Islet of Langerhans (tissue), 1 donor: ENCODE results near the gene PSEN1.

Source experiments
- FAIRE-seq: peaks from one replicate; lab custom pipeline; 2011; peaks lifted over from hg19 to GRCh38; lab: Jason Lieb, UNC

Gene PSEN1

GRCh38 chr14:73136387-73137225, at the start of gene PSEN1:
Gene PSEN1 (plus strand): TSS chr14:73136507. CDS start chr14:73148020, 11,513 bp downstream.
- no peak for FAIRE-seq

GRCh38 chr14:73091044-73091443, 45.3 kb upstream of the PSEN1 start:
- no peak for FAIRE-seq

GRCh38 chr14:73097421-73097820, 38.9 kb upstream of the PSEN1 start:
- FAIRE-seq = no peak

GRCh38 chr14:73100334-73100733, 36.0 kb upstream of the PSEN1 start:
- no peak for FAIRE-seq

GRCh38 chr14:73102806-73103497, 33.4 kb upstream of the PSEN1 start:
- FAIRE-seq = no peak

- no peak for FAIRE-seq
These were observed 31.3 kb upstream of the PSEN1 start for GRCh38 chr14:73105050-73105449.

GRCh38 chr14:73105727-73106126, 30.6 kb upstream of the PSEN1 start:
- peak; percentile 62 for FAIRE-seq

- FAIRE-seq = no peak
These were observed 20.1 kb upstream of the PSEN1 start for GRCh38 chr14:73116079-73116665.

- FAIRE-seq = no peak
These were observed 12.0 kb upstream of the PSEN1 start for GRCh38 chr14:73124180-73124894.

- no peak for FAIRE-seq
These were observed 11.1 kb upstream of the PSEN1 start for GRCh38 chr14:73125169-73125588.

- no peak for FAIRE-seq
These were observed 10.6 kb upstream of the PSEN1 start for GRCh38 chr14:73125746-73126145.

GRCh38 chr14:73133795-73134194, 2.5 kb upstream of the PSEN1 start:
- no peak for FAIRE-seq

- FAIRE-seq = no peak
These were observed 271 bp upstream of the PSEN1 start for GRCh38 chr14:73136085-73136386.

GRCh38 chr14:73140811-73141323, 4.6 kb downstream of the PSEN1 start:
- no peak for FAIRE-seq

GRCh38 chr14:73142216-73142615, 5.9 kb downstream of the PSEN1 start:
- FAIRE-seq = no peak

- no peak for FAIRE-seq
These were observed 6.7 kb downstream of the PSEN1 start for GRCh38 chr14:73143003-73143402.

- FAIRE-seq = no peak
These were observed 7.3 kb downstream of the PSEN1 start for GRCh38 chr14:73143617-73144016.

- no peak for FAIRE-seq
These were observed 9.1 kb downstream of the PSEN1 start for GRCh38 chr14:73145371-73145770.

- no peak for FAIRE-seq
These were observed 9.8 kb downstream of the PSEN1 start for GRCh38 chr14:73146111-73146510.

- no peak for FAIRE-seq
These were observed 13.4 kb downstream of the PSEN1 start for GRCh38 chr14:73149753-73150152.

- no peak for FAIRE-seq
These were observed 17.0 kb downstream of the PSEN1 start for GRCh38 chr14:73153272-73153671.

- no peak for FAIRE-seq
These were observed 25.9 kb downstream of the PSEN1 start for GRCh38 chr14:73162251-73162650.

- no peak for FAIRE-seq
These were observed 30.1 kb downstream of the PSEN1 start for GRCh38 chr14:73166399-73166798.
